ENCODE data around the gene MTRFR. TPM values are rescaled to one million over a fixed set of nuclear protein-coding genes. Genes with fewer than 3 reads are reported as not detected.

The MTRFR gene
- total RNA-seq, 1 experiment from 2014 or later, result 14.8 TPM

DNA sequence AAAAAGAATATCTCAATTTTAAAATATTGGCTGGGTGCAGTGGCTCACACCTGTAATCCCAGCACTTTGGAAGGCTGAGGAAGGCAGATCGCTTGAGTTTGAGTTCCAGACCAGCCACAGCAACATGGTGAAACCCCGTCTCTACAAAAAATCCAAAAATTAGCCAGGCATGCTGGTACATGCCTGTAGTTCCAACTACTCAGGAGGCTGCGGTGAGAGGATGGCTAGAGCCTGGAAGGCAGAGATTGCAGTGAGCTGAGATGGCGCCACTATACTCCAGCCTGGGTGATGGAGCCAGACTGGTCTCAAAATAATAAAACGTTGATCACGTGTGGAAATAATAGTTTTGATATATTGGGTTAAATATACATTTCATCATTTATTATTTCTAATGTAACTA is 5.7 kb downstream of the MTRFR start:
- peaks cover 3% of the 10 kb centered on the region for H3K79me1 ChIP-seq (ENCODE audit: insufficient read depth, low read depth, low read length, poor library complexity, severe bottlenecking)

More for the DNA sequence above, 5.7 kb downstream of the MTRFR start:
- H2BK20ac ChIP-seq (ENCODE audit: low read depth, low read length, poor library complexity, severe bottlenecking), result no peak overlapping the region
- no CpG with 5 or more reads among the region's 6 CpGs for WGBS (ENCODE audit: extremely low coverage, insufficient read length, low lambda C conversion rate)
- no peak overlapping the region for H3K27ac ChIP-seq (ENCODE audit: insufficient read length, low read depth, low read length)
- no peak overlapping the region for H2BK120ac ChIP-seq (ENCODE audit: low read depth, low read length, poor library complexity, severe bottlenecking)
- no peak overlapping the region for H3K4me2 ChIP-seq (ENCODE audit: insufficient read depth, insufficient read length, low read length)
- DNase-seq, result no peak
- H3K4me1 ChIP-seq (ENCODE audit: insufficient read depth, low read length), result no peaks in the 10 kb centered on the region
- H3K4me1 Mint-ChIP-seq, result peaks cover 7 to 14% of the 10 kb centered on the region in 2 experiments; a peak in 3 of 4 replicates
- H2BK5ac ChIP-seq (ENCODE audit: insufficient read length, low read length), result no peak overlapping the region
- H3K56ac ChIP-seq (ENCODE audit: insufficient read length, low read depth, low read length), result no peak overlapping the region
- no peaks in the 10 kb centered on the region for H3K9me3 ChIP-seq (ENCODE audit: control insufficient read depth, low read depth, low read length)
- peaks cover 15 to 50% (median 41%) of the 10 kb centered on the region in 3 experiments; a peak in 6 of 7 replicates for H3K36me3 Mint-ChIP-seq (ENCODE audit: insufficient read depth in 1 of 3, low read depth in 3 of 3)
- H3K23me2 ChIP-seq (ENCODE audit: insufficient read length, low read depth, low read length, poor library complexity, severe bottlenecking), result no peaks in the 10 kb centered on the region
- no peak overlapping the region for H2AK5ac ChIP-seq (ENCODE audit: insufficient read length, low read length)
- H3T11ph ChIP-seq (ENCODE audit: low read length), result no peak overlapping the region
- peaks cover 2% of the 10 kb centered on the region; the same call in 1 of the 2 replicates for H3K79me2 ChIP-seq (ENCODE audit: insufficient read depth, low read length)
- H3K18ac ChIP-seq (ENCODE audit: insufficient read length, low read depth, low read length), result no peak overlapping the region
- no peak overlapping the region for H3K4me3 Mint-ChIP-seq
- TF ChIP-seq, protein P1, sequence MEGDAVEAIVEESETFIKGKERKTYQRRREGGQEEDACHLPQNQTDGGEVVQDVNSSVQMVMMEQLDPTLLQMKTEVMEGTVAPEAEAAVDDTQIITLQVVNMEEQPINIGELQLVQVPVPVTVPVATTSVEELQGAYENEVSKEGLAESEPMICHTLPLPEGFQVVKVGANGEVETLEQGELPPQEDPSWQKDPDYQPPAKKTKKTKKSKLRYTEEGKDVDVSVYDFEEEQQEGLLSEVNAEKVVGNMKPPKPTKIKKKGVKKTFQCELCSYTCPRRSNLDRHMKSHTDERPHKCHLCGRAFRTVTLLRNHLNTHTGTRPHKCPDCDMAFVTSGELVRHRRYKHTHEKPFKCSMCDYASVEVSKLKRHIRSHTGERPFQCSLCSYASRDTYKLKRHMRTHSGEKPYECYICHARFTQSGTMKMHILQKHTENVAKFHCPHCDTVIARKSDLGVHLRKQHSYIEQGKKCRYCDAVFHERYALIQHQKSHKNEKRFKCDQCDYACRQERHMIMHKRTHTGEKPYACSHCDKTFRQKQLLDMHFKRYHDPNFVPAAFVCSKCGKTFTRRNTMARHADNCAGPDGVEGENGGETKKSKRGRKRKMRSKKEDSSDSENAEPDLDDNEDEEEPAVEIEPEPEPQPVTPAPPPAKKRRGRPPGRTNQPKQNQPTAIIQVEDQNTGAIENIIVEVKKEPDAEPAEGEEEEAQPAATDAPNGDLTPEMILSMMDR (conservative IDR thresholded peaks at IDR 0.05), result no peak
- H3K27me3 ChIP-seq (ENCODE audit: insufficient read depth, low read length), result no peaks in the 10 kb centered on the region
- no peak overlapping the region for H4K8ac ChIP-seq (replicated peaks; ENCODE audit: insufficient read length, low read depth, low read length)
- no peak overlapping the region for H3K4ac ChIP-seq (ENCODE audit: low read depth, low read length)
- H4K5ac ChIP-seq (ENCODE audit: insufficient read length, low read depth, low read length), result no peak overlapping the region
- no peak overlapping the region for H2BK12ac ChIP-seq (ENCODE audit: insufficient read length, low read depth, low read length)
- no peak overlapping the region for H2BK15ac ChIP-seq (ENCODE audit: low read depth, low read length)
- no peak overlapping the region for H3K9ac ChIP-seq (ENCODE audit: extremely low read depth, insufficient read length, low read length)
- peaks cover 3% of the 10 kb centered on the region for H4K20me1 ChIP-seq (ENCODE audit: control insufficient read depth, insufficient read depth, insufficient read length)
- H3K23ac ChIP-seq (ENCODE audit: insufficient read length, low read depth, low read length), result no peak overlapping the region
- H3K14ac ChIP-seq (ENCODE audit: insufficient read depth, low read length), result no peak overlapping the region
- H4K91ac ChIP-seq (ENCODE audit: insufficient read length, low read depth, low read length), result no peak overlapping the region
- no peaks in the 10 kb centered on the region for H3K9me3 Mint-ChIP-seq
- 0 out of 7 replicates have a peak overlapping the region, but pooled peaks of 1 of the 3 experiments have one; percentile 49 for H3K27ac Mint-ChIP-seq
- no peaks in the 10 kb centered on the region for H3K27me3 Mint-ChIP-seq (ENCODE audit: low read depth)
- H2AFZ ChIP-seq (ENCODE audit: low read length), result no peak overlapping the region
